ENCODE measurements around the gene GSPT1.
A peak's percentile ranks its signal among the peaks of the same experiment; 100 is the strongest.
"Not testable (repeated sequence)": the region's sequence is repeated elsewhere in the genome, so short reads cannot be mapped to it uniquely, and the experiment has no call there.

The GSPT1 gene

GRCh38 chr16:11955713-11956123 is 40.0 kb upstream of the GSPT1 start:
- H3K4me3 ChIP-seq (ENCODE audit: low read depth, low read length): no peak overlapping the region
- TF ChIP-seq CTCF (IDR thresholded peaks at IDR 0.05; ENCODE audit: borderline replicate concordance, insufficient read depth, low read depth, low read length): no peak

- H3K4me3 ChIP-seq (ENCODE audit: low read depth, low read length): not testable (repeated sequence)
Observed at GRCh38 chr16:11953576-11953975, 37.8 kb upstream of the GSPT1 start.

- no peak for TF ChIP-seq CTCF (IDR thresholded peaks at IDR 0.05; ENCODE audit: borderline replicate concordance, insufficient read depth, low read depth, low read length)
- no peak overlapping the region for H3K4me3 ChIP-seq (ENCODE audit: low read depth, low read length)
Observed at GRCh38 chr16:11950388-11950787, 34.6 kb upstream of the GSPT1 start.

GRCh38 chr16:11949527-11949926 is 33.8 kb upstream of the GSPT1 start:
- no peak overlapping the region for H3K4me3 ChIP-seq (ENCODE audit: low read depth, low read length)

GRCh38 chr16:11948819-11949218 is 33.1 kb upstream of the GSPT1 start:
- no peak overlapping the region for H3K4me3 ChIP-seq (ENCODE audit: low read depth, low read length)
- TF ChIP-seq CTCF (IDR thresholded peaks at IDR 0.05; ENCODE audit: borderline replicate concordance, insufficient read depth, low read depth, low read length): no peak

More at GRCh38 chr16:11949527-11949926, 33.8 kb upstream of the GSPT1 start:
- TF ChIP-seq CTCF (IDR thresholded peaks at IDR 0.05; ENCODE audit: borderline replicate concordance, insufficient read depth, low read depth, low read length): peak; percentile 65

GRCh38 chr16:11946433-11946832 is 30.7 kb upstream of the GSPT1 start:
- H3K4me3 ChIP-seq (ENCODE audit: low read depth, low read length): no peak overlapping the region
- TF ChIP-seq CTCF (IDR thresholded peaks at IDR 0.05; ENCODE audit: borderline replicate concordance, insufficient read depth, low read depth, low read length): no peak

GRCh38 chr16:11941945-11942344 is 26.2 kb upstream of the GSPT1 start, which contains the start of gene NPIPB2:
TSS of gene NPIPB2 (minus strand) at chr16:11942045. CDS start at chr16:11942045, 0 bp downstream.
- H3K4me3 ChIP-seq (ENCODE audit: low read depth, low read length): not testable (repeated sequence)

- H3K4me3 ChIP-seq (ENCODE audit: low read depth, low read length): not testable (repeated sequence)
Observed at GRCh38 chr16:11927350-11927749, 11.6 kb upstream of the GSPT1 start.

GRCh38 chr16:11924046-11924445 is 8.3 kb upstream of the GSPT1 start:
- not testable (repeated sequence) for H3K4me3 ChIP-seq (ENCODE audit: low read depth, low read length)

Measured in GM12875 (cell line).